Ishikawa (cell line): Measurements from ENCODE around the gene MAP2K4.

ENCODE experiments used
- CEBPB ChIP-seq: IDR thresholded peaks from 2 replicates; pipeline ENCODE4 v1.6.1; 2012
- CREB1 ChIP-seq: IDR thresholded peaks from 2 replicates; pipeline ENCODE4 v1.6.1; 2012; ENCODE audit warnings: low read depth
- EGR1 ChIP-seq: IDR thresholded peaks from 2 replicates; pipeline ENCODE4 v1.6.1; 2012
- EP300 ChIP-seq: IDR thresholded peaks from 2 replicates; pipeline ENCODE4 v1.6.1; 2012; ENCODE audit warnings: borderline replicate concordance
- FOXM1 ChIP-seq: IDR thresholded peaks from 2 replicates; pipeline ENCODE4 v1.6.1; 2012; ENCODE audit warnings: low read depth, borderline replicate concordance
- NFIC ChIP-seq: IDR thresholded peaks from 2 replicates; pipeline ENCODE4 v1.6.1; 2012
- RAD21 ChIP-seq: IDR thresholded peaks from 2 replicates; pipeline ENCODE4 v1.6.1; 2012; ENCODE audit warnings: low read depth
- TAF1 ChIP-seq: IDR thresholded peaks from 2 replicates; pipeline ENCODE4 v1.6.1; 2012; ENCODE audit warnings: low read depth, mild to moderate bottlenecking
- TCF12 ChIP-seq: IDR thresholded peaks from 2 replicates; pipeline ENCODE4 v1.6.1; 2012; ENCODE audit warnings: low read depth
- TEAD4 ChIP-seq: IDR thresholded peaks from 2 replicates; pipeline ENCODE4 v1.6.1; 2012
- YY1 ChIP-seq: IDR thresholded peaks from 2 replicates; pipeline ENCODE4 v1.6.1; 2012; ENCODE audit warnings: low read depth
- ZBTB7A ChIP-seq: IDR thresholded peaks from 2 replicates; pipeline ENCODE4 v1.6.1; 2012; ENCODE audit warnings: low read depth
- TF ChIP-seq, protein P1 (sequence below): IDR thresholded peaks from 2 replicates; pipeline ENCODE4 v1.6.1; 2012
- TF ChIP-seq, protein P2 (sequence below): IDR thresholded peaks from 2 replicates; pipeline ENCODE4 v1.6.1; 2012
- TF ChIP-seq, protein P3 (sequence below): IDR thresholded peaks from 2 replicates; pipeline ENCODE4 v1.6.1; 2012; ENCODE audit warnings: low read depth, mild to moderate bottlenecking

The MAP2K4 gene

DNA sequence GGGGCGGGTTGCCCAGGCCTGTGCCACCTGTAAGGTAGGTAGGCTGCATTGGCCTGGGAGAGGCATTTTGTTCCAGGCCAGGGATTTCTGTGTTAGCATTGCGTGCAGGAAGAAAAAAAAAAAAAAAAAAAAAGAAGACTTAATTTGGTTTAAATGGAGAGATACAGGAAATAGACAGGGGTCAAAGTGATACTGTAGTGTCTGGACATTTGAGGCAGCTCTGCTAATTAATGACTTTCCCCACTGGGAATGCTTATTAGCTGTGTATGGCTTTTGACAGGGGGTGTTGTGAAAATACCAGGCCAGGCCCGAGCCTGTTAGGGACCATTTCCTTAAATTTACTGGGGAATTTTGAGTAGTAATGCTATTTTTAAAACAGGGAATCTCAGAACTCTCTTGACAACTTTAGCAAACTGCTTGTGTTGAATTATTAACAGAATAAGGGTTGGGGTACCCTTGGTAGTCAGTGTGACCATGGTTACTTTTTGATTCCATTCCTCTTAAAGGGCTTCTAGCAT lies 1.0 kb downstream of the MAP2K4 start:
- TF ChIP-seq CEBPB, result no peak
- TF ChIP-seq NFIC, result no peak
- TF ChIP-seq, protein P1, sequence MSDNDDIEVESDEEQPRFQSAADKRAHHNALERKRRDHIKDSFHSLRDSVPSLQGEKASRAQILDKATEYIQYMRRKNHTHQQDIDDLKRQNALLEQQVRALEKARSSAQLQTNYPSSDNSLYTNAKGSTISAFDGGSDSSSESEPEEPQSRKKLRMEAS, result no peak
- TF ChIP-seq, protein P2, sequence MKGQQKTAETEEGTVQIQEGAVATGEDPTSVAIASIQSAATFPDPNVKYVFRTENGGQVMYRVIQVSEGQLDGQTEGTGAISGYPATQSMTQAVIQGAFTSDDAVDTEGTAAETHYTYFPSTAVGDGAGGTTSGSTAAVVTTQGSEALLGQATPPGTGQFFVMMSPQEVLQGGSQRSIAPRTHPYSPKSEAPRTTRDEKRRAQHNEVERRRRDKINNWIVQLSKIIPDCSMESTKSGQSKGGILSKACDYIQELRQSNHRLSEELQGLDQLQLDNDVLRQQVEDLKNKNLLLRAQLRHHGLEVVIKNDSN, result no peak
- no peak for TF ChIP-seq TEAD4
- no peak for TF ChIP-seq RAD21
- no peak for TF ChIP-seq TCF12
- no peak for TF ChIP-seq EP300
- TF ChIP-seq, protein P3, sequence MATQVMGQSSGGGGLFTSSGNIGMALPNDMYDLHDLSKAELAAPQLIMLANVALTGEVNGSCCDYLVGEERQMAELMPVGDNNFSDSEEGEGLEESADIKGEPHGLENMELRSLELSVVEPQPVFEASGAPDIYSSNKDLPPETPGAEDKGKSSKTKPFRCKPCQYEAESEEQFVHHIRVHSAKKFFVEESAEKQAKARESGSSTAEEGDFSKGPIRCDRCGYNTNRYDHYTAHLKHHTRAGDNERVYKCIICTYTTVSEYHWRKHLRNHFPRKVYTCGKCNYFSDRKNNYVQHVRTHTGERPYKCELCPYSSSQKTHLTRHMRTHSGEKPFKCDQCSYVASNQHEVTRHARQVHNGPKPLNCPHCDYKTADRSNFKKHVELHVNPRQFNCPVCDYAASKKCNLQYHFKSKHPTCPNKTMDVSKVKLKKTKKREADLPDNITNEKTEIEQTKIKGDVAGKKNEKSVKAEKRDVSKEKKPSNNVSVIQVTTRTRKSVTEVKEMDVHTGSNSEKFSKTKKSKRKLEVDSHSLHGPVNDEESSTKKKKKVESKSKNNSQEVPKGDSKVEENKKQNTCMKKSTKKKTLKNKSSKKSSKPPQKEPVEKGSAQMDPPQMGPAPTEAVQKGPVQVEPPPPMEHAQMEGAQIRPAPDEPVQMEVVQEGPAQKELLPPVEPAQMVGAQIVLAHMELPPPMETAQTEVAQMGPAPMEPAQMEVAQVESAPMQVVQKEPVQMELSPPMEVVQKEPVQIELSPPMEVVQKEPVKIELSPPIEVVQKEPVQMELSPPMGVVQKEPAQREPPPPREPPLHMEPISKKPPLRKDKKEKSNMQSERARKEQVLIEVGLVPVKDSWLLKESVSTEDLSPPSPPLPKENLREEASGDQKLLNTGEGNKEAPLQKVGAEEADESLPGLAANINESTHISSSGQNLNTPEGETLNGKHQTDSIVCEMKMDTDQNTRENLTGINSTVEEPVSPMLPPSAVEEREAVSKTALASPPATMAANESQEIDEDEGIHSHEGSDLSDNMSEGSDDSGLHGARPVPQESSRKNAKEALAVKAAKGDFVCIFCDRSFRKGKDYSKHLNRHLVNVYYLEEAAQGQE, result no peak
- TF ChIP-seq FOXM1, result no peak
- no peak for TF ChIP-seq ZBTB7A
- TF ChIP-seq YY1, result no peak
- no peak for TF ChIP-seq TAF1
- no peak for TF ChIP-seq CREB1
- no peak for TF ChIP-seq EGR1

DNA sequence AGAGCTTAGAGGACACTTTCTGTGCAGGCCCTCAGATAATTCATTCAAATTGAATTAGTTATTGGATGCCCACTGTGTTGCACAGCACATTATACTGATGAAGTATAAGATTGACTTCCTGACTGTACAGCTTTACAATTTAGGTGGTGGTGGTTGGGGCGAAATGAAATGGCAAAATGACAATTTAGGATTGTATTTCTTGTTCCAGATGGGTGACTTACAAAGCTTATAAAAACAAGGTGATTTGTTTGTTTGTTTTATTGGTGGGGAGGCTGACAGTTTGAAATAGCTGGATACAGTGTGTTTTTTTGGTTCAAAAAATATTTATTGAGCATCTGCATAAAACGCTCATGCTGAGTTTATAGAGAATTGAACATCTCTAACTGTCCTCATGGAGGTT lies 1.6 kb downstream of the MAP2K4 start:
- TF ChIP-seq EGR1, result no peak
- TF ChIP-seq, protein P3, result no peak
- TF ChIP-seq TEAD4, result no peak
- TF ChIP-seq YY1, result no peak
- TF ChIP-seq RAD21, result no peak
- no peak for TF ChIP-seq CEBPB
- TF ChIP-seq, protein P1, result no peak
- TF ChIP-seq EP300, result no peak
- TF ChIP-seq TCF12, result no peak
- no peak for TF ChIP-seq TAF1
- no peak for TF ChIP-seq ZBTB7A
- TF ChIP-seq CREB1, result no peak
- TF ChIP-seq, protein P2, result no peak
- TF ChIP-seq FOXM1, result no peak

DNA sequence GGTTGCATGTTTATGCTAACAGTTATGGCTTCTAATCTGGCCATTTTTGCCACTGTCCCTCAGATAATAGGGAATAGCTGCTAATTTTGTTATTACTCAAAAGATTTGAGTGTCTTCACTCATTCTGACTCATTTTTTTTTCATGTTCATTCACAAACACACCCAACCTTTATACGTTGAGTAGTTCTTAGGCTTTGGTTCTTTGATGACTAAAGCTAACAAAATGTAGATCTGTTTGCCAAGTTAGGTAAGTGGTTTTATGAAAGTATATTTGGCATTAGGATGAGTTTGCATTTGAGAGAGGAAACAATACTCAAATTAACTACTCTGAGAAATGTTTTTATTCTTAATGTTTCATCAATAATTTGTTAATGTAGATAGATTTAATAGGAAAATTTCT lies 3.6 kb downstream of the MAP2K4 start:
- TF ChIP-seq, protein P2, result no peak
- TF ChIP-seq CREB1 (no peak), EGR1 (no peak), EP300 (no peak), RAD21 (no peak), NFIC (no peak), TEAD4 (no peak), YY1 (no peak), FOXM1 (no peak), CEBPB (no peak), TAF1 (no peak), ZBTB7A (no peak), TCF12 (no peak)
- TF ChIP-seq, protein P3, result no peak
- TF ChIP-seq, protein P1, result no peak

DNA sequence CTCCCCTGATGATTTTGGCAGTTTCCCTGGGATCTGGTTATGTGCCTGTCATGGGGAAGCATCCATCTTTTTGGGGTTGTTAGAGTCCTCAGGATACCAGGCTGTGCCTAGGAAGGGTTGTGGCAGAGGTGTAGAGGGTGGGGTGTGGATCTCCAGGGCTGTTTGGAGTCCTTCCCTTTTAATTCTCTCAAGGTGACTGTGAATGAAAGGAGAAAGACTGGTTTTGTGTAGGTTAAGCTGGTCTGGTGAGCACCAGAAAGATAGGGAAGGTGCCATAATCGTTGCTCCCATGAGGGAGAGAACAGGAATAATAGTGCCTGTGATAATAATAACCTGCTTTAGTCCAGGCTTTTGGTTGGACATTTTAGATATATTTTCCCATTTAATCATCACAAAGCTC lies 7.0 kb downstream of the MAP2K4 start:
- TF ChIP-seq, protein P2, result no peak
- TF ChIP-seq, protein P1, result no peak
- TF ChIP-seq TEAD4 (no peak), NFIC (no peak)
